AG08396 (cell line): ENCODE measurements around the gene RPL37A.
"Not testable (repeated sequence)": the region's sequence is repeated elsewhere in the genome, so short reads cannot be mapped to it uniquely, and the experiment has no call there.

ENCODE experiments used
- DNase-seq: peaks from one replicate; pipeline ENCODE4 v3.0.0; 2012; ENCODE audit warnings: low spot score, mixed read lengths

Gene RPL37A

DNA sequence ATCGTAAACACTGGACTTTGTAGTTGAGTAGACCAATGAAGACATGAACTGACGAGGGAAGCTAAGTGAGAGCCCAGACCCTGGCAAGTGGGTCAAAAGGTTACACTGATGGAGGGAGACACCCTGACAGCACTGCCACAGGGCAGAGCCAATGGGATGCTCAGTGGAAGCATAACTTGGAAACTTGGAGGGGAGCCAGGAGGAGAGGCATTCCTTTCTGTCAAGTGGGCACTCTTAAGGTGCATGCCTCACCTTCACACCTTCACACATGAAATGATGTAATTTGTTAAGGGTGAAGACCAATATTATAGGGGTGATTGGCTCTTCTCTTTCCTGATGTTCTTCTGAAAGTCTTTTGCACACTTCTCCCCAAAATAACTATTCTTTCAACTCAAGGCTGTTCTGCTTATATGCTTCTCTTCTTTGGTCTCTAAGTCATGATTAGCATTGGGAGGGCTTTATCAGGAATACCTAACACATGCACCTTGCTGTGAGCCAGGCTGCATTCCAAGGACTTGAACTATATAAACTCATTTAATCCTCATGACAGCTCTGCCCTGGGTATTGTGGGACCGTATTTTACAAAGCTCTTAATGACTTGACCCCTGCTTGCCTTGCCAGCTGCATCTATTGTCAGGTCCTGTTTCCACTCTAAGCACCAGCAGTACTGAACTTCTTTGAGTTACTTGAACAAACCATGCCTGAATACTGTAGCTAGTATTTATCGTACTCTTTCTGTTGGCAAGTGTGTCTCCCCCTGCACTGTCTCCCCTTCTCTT lies 19.0 kb downstream of the RPL37A start:
- no peak for DNase-seq

DNA sequence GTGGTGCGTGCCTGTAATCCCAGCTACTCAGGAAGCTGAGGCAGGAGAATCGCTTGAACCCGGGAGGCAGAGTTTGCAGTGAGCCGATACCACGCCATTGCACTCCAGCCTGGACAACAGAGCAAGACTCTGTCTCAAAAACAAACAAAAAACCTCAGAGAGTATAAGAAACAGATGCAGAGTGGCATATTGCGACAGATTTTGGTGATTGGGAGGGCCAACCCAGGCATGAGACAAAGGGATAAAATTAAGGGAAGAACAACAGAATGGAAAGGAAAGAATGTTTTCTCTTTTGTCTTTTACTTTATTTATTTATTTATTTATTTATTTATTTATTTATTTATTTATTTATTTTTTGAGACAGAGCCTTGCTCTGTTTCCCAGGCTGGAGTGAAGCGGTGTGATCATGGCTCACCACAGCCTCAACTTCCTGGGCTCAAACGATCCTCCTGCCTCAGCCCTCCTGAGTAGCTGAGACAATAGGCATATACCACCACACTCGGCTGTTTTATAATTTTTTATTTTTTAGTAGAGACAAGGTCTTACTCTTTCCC lies 20.0 kb downstream of the RPL37A start:
- not testable (repeated sequence) for DNase-seq

DNA sequence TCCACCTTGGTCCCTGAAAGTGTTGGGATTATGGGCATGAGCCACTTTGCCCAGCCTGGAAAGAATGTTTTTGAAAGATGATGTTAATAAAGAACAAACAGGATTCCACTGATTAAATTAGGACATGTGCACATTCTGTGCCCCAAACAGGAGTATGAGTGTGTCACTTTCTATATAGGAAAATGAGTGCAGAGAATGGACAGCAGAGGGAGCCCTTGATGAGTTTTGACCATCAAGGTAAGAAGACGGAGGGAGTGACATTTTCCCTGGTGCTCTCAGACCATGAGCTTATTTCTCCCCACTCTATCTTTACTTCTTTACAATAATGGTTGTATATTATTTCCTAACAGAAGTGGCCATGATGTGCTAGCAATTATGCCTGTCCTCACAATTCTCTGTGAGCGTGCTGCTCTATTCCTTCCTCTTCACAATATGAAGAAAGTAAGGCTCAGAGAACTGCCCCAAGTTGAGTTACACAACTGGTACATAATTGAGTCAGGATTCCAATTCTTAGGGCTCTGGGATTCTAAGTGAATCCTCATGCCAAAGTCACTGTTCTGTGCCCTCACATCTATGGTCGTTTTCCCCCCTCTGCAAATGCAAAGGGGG lies 20.6 kb downstream of the RPL37A start:
- peak; percentile 52 for DNase-seq

DNA sequence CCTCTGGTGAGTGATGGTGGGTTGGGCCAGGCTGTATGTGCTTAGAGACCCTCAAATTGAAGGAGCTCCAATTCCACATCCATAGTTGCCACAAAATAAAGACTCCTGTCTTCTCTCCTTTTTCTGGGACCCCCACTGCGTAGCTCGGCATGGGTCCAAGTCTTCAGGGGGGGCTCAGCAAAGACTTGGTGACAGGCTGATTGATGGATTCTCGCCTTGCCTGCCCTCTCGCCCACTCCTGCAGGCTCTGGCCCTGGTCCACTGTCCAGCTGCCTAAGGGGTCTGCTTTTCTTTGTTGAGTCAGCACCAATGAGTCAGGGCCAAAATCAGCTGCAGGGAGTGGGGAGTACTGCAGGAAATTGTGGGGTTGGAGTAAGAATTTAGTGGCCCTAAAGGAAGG lies 21.5 kb downstream of the RPL37A start:
- no peak for DNase-seq

DNA sequence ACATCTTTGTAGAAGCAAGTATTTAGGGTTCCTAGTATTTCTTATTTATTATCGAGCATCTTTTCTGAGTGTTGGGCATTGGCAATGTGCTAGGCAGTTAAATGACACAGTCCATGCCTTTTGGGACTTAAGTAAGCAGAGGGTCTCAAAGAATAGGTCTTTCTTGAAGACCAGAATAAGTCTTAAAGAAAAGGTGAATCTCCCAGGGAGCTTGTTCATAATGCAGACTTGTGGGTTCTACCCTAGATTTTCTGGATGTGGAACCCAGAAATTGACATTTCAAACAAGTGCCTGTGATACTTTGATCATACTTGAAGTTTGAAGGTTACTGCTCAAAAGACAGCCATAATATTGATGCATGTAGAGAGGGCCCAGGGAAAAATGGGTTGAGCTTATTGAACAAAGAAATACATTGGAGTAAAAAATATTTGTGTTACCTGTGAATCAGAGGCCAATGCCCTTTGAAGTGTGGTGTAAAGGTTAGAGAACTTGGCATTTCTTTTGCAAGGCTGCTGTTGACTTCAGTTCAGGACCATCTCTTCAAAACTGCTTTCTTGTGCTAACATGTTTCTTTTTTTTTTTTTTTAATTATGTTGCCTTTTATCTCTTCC lies 24.4 kb downstream of the RPL37A start:
- no peak for DNase-seq

DNA sequence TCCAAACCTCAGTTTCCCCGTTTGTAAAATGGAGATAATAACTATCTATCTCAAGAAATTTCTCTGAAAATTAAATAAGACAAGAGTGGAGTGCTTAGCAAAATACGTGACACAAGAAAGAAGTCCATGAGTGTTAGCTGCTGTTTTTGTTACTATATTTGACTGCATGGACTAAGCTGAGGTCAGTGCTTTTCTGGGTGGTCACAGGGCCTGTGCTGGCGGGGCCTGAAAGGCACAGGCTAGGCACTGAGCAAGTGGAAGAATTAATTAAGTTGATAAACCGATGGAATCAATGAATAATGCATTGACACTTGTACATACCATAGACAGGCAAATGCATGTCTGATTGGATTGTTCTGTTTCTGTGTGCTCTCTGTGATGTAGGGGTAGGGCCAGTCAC lies 27.3 kb downstream of the RPL37A start:
- no peak for DNase-seq

DNA sequence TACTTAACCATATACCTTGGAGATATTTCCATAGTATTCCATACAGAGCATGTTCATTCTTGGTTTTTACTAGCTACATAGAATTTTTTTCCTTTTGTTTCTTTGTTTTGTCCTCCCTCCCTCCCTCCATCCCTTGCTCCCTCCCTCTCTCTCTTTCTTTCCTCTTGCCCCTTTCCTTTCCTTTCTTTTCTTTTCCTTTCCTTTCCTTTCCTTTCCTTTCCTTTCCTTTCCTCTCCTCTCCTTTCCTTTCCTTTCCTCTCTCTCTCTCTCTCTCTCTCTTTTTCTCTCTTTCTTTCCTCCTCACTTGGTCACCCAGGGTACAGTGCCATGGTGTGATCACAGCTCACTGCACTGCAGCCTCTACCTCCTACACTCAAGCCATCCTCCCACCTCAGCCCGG lies 28.3 kb downstream of the RPL37A start:
- no peak for DNase-seq

DNA sequence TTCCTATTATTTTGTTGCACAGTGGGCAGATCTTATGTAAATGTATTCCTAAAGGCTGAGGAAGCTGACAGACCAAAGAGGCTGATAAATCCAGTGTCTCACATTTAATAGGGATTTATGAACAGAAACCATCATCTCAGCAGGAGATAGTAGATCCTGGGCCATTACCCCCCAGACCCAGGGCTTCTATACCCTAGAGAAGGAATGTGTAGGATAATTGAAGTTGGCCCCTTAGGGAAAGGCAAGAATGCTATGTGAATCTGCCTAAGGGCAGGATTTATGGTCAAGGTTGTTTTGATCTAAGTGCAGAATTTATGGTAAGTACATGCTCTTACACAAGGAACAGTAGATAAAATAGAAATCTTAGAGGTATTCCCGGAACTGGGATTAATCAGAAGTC lies 29.0 kb downstream of the RPL37A start:
- no peak for DNase-seq

DNA sequence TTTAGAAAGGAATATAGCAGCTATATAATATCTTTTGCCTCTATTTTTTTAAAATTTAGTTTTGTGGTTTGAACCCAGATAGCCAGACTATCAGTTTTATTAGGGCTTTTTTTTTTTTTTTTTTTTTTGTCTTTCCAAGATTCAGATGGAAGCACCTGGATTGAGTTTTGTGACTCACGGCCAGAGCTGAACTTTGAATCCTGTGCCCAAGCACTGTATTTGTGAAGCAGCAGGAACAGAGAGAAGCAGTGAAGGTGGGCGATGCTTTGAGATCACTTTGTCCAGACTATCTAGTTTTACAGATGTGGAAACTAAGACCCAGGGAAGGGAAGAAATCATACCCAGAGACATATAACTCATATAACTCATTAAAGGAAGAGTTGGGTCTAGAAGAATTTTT lies 33.9 kb downstream of the RPL37A start:
- no peak for DNase-seq

DNA sequence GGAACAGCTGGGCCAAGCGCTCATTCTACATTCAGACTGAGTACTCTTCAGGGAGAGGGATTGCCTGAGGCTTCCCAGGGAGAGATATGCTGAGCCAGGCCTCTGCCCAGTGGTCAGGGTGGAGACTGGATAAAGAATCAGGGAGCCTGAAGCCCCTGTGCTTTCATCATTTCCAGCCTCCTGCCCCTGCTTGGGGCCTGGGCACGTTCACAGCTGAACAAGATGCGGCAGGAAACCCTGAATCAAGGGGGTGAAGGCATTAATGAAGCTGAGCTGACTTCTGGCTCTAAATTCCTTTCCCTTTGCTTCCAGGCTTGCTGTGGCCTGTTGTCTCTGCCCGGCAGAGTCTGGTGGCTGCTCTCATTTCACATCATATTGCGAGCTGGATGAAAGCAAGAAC lies 35.0 kb downstream of the RPL37A start:
- no peak for DNase-seq

DNA sequence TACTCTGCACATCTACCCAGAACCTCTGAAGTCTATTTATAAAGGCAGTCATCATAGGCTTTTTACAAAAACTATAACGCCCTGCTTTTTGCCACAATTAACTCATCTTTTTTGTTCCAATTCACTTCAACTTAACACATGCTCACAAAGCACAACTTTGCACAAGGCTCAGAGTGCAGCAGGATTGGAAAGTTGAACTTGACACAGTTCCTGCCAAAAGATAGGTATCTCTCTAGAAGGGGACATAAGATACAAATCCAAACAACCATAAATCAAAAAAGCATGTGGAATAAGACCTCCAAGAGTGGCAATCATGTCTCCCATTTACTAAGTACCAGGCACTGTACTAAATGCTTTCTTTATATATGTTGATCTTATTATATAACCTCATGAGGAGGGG lies 36.2 kb downstream of the RPL37A start:
- no peak for DNase-seq

DNA sequence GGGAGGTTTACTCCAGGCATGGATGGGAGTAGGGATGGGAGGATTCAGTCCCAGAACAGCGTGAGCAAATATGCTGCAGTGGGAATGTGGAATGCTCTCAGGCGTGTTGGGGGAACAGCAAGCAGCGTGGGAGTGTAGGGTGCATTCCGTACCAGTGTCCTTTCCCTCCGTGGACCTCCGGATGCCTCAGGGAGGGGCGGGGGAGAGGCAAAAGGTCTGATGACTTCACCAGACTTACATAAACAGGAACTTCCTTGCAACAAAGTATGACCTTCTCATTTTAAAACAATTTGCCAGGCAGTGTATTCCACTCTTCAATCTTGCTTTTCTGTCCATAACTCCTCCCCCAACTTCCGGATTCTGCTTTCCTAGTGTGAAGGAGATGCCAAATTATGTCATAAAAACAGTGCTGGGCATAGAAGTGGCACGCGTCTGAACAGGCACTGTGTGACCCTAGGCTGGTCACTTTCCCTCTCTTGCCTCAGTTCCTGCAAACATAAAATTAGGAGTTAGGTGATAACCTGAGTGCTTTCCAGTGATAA lies 36.9 kb downstream of the RPL37A start:
- DNase-seq = peak; percentile 80

DNA sequence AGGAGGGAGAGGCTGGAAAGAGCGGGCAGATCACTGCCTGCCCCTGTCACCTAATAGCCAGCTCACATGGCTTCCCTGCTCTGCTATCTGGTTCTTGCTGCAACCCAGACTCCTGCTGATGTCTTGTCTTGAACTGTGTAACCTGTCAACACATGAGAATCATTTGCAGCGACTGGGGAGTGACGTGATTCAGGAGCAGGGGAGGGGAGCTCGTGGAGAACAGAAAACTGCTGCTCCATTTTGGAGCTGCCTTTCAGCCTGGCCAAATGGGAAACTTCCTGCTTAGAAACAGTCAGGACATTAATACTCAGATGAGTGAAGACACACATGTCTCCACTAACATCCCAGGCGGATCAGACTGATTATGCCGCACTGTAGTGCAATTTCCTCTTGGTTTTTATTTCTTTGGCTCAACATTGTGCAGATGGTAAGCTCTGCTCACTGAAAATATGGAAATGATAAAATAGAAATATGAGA lies 38.1 kb downstream of the RPL37A start:
- no peak for DNase-seq

DNA sequence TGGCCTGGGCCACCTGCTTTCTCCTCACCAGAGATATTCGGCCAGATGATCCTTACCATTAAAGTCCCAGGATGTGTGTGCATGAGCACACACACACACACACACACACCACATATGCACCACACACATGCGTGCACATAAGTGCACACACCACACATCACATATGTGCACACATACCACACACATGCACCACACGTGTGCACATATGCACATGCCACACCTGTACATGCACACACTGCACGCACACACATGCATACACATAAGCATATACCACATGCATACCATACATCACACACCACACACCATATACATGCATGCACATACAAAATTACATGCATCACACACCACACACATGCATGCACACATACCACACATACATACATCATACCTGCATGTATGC lies 38.7 kb downstream of the RPL37A start:
- DNase-seq = no peak

DNA sequence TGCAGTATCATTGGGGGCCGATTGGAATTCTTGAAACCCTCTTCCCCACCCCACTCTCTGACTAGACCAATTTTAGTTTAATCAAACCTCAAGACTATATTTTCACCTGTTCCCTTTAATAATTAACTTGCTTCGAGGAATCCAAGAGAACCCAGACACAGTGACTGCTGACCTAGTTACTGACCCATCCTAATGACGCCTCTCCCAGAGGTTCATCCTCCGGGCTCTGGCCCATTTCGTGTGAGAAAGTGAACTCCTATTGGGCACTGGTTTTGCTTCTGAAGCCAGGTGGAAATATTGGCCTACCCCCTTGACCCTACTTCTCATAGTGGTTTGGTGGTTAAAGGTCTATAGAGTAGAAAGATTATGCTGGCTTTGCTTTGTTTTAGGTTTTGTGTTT lies 39.9 kb downstream of the RPL37A start:
- no peak for DNase-seq

DNA sequence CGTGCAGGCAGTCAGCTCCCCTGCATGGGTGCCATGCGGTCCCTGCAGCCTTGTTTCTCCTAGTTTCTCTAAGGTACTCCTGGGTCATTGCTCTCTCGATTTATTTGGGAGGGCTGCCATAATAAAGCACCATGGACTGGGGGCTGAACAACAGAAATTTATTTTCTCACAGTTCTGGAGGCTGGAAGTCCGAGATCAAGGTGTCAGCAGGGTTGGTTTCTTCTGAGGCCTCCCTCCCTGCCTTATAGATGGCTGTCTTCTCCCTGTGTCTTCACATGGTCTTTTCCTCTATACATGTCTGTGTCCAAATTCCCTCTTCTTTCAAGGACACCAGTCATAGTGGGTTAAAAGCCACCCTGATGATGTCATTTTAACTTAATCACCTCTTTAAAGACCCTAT lies 40.5 kb downstream of the RPL37A start:
- no peak for DNase-seq

DNA sequence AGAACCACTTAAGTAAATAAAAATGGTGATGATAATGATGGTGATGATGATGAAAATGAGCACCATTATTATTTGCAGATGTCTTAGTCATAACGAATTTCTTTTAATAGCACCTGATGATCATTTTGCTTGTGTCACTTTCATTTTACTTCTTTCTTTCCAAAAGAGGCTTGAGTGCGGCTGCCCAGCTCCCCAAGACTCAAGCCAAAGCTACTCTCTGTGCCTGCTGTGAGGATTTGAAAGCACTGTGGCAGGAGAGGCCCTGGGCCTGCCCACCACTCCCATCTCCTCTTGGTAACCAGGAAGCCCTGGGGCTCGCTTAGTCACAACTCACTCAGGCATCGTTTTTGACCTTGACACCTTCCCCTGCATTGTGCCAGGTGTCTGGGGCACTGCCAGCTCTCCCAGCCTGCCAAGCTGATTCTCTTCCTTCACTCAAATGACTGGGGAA lies 41.2 kb downstream of the RPL37A start:
- DNase-seq = no peak

DNA sequence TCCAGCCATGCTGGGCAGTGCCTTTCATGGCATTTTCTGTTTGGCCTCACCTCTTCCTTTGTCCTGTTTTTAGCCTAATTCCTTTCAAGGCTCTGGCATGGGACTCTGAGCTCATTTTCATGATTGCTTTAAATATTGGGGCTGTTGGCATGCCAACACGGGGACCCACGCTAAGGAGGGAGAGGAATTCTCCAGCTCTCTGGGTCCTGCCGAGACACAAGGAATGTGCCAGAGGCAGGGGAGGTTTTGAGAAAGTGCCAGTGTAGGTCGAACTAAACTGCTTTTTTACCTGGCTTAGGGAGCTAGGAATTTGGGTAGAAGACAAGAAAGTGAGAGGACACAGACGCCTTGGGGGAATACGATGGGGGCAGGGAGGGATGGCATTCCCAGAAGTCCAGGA lies 42.3 kb downstream of the RPL37A start:
- DNase-seq = no peak

DNA sequence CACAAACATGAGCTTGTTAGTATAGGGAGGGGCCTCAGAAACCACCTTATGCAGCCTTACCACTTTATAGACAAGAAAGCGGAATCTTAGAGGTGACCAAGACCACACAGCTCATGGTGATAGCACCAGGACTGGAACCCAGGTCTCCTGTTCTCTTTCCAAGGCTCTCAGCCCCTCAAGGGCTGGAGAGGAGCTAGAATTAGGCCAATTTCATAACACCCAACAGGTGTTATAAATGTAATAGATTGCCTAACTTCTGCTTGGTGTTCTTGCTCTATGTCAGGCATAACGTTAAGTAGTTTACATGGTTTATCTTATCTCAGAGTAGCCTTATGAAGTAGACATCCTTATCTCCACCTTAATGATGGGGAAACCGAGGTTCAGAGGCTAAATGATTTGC lies 42.9 kb downstream of the RPL37A start:
- no peak for DNase-seq

DNA sequence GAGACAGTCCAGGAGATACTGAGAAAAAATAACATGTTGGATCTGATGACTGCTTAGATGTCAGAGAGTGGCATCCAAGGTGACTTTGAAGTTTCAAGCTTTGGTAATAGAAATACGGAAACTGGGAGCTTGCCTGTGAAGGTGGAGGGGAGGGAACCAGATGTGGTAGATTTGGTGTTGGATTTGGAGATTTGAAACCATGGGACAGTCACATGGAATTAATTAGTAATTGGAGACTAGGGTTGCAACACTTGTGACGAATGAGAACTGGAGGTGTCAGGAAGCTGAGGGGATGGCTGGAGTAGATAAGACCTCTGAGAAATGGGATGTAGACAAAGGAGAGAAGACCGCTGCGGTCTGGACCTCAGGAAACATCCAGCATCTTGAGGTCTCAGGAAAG lies 46.7 kb downstream of the RPL37A start:
- DNase-seq = no peak

DNA sequence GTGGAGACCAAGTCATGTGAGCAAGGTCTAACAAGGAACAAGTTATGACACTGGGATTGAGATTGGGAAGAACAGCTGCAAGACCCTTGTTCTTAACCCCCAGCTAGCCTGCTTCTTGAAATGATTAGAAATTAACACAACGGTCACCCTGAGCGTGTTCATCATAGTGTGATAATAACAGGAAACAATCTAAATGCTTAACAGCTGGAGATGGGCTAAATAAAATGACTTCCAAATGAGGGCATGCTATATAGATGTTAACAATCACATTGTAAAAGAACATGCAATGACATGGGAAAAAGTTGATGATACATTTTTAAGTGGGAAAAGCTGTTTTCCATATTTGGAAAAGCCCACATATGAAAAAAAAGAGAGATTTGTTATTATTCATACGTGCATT lies 47.6 kb downstream of the RPL37A start:
- DNase-seq = no peak

DNA sequence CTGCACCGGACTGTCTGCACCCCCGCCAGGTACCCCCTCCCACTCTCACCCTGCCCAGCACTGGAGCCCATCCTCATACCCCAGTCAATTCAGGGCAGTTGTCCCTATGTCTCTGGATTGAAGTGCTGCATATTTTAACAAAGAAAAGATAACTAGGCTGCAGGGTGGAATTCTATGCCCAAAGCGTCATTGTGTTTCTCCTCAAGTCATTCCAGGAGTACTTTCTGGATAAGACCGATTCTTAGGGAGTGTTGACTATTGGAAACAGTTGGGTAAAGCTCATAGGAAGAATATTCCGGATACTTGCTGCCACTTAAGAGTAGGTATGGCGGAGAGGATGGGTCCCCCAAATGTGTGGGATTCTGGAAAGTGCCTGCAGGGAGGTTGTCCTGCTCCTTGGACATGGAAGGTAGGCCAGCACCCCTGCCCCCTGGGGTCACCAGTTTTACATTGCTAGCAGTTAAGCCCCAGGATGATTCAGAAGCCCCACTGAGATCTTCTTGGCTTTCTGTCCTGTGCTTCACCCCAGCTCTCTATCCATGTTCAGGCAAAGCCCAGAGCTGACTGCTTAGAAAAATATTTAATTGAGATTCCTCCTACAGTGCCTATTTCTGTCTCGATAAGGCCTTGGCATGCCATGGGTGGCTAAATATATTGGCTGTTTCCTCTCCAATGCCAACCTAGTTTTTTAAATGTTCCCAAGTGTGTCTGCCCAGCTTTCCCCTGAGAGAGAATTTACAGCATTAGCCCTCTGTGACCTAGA lies 48.2 kb downstream of the RPL37A start:
- peak; percentile 49 for DNase-seq
